ENCODE results near the gene CALML5.

DNA sequence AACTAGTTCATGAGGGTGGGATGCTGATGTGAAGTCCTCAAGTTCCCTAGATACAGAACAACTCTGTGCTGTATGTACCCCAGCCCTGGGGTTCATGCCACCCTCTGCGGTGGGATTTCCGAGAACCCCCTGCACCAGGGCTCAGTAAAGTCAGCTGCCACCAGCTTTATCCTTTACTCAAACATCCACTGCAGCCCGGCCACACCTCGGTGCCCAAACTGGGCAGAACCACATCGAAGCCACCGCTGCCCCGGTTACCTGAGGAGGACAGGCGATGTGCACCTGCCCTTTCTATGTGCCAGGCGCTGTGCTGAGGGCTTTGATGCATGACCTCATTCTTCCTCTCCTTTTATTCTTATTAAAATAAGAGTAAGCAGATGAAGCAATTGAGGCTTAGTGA is 9.9 kb upstream of the CALML5 start:
- TF ChIP-seq, protein P1, sequence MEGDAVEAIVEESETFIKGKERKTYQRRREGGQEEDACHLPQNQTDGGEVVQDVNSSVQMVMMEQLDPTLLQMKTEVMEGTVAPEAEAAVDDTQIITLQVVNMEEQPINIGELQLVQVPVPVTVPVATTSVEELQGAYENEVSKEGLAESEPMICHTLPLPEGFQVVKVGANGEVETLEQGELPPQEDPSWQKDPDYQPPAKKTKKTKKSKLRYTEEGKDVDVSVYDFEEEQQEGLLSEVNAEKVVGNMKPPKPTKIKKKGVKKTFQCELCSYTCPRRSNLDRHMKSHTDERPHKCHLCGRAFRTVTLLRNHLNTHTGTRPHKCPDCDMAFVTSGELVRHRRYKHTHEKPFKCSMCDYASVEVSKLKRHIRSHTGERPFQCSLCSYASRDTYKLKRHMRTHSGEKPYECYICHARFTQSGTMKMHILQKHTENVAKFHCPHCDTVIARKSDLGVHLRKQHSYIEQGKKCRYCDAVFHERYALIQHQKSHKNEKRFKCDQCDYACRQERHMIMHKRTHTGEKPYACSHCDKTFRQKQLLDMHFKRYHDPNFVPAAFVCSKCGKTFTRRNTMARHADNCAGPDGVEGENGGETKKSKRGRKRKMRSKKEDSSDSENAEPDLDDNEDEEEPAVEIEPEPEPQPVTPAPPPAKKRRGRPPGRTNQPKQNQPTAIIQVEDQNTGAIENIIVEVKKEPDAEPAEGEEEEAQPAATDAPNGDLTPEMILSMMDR (IDR thresholded peaks at IDR 0.05; ENCODE audit: low read depth, low read length, poor library complexity, severe bottlenecking), result no peak
- no peak for TF ChIP-seq EZH2phosphoT487 (IDR thresholded peaks at IDR 0.05; ENCODE audit: borderline replicate concordance, low read length)
